Measurements from ENCODE around the gene N4BP3.

The N4BP3 gene

GRCh38 chr5:178107756-178108310 is 5.5 kb upstream of the N4BP3 start:
- no peak for DNase-seq (ENCODE audit: low read depth, low spot score)
- H3K4me3 ChIP-seq (ENCODE audit: low read depth, low read length) = no peak overlapping the region
- in situ Hi-C loops (cut with HindIII; ENCODE audit: low sequenced_read_pairs) = no loop called here
- TF ChIP-seq CTCF (IDR thresholded peaks at IDR 0.05; ENCODE audit: low read depth, low read length) = no peak

- in situ Hi-C loops (cut with HindIII; ENCODE audit: low sequenced_read_pairs) = no loop called here
Observed at GRCh38 chr5:178108446-178108845, 4.9 kb upstream of the N4BP3 start.

DNA sequence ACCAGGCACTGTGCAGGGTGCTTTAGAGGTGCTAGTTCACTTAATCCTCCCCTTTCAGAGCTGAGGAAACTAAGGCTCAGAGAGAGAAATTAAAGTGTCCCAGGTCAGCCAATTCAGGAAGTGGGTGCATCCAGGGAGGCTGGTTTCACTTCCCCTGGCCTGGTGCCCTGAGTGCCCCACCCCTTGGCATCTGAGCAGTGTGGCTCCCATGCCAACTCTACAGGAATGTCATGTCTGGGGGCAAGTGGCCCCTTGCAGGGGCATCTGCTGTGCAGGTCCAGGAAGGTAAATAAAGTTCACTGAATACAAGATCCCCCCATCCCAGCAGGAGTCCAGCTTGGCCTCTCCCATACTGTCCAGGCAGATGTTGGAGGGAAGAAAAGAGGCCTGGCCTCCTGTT is 4.4 kb upstream of the N4BP3 start:
- TF ChIP-seq CTCF (IDR thresholded peaks at IDR 0.05; ENCODE audit: low read depth, low read length) = no peak
- H3K4me3 ChIP-seq (ENCODE audit: low read depth, low read length) = no peak overlapping the region
- in situ Hi-C loops (cut with HindIII; ENCODE audit: low sequenced_read_pairs) = no loop called here
- DNase-seq (ENCODE audit: low read depth, low spot score) = no peak

More at GRCh38 chr5:178108446-178108845, 4.9 kb upstream of the N4BP3 start:
- no peak overlapping the region for H3K4me3 ChIP-seq (ENCODE audit: low read depth, low read length)
- DNase-seq (ENCODE audit: low read depth, low spot score) = no peak
- TF ChIP-seq CTCF (IDR thresholded peaks at IDR 0.05; ENCODE audit: low read depth, low read length) = no peak

- H3K4me3 ChIP-seq (ENCODE audit: low read depth, low read length) = no peak overlapping the region
- TF ChIP-seq CTCF (IDR thresholded peaks at IDR 0.05; ENCODE audit: low read depth, low read length) = no peak
- in situ Hi-C loops (cut with HindIII; ENCODE audit: low sequenced_read_pairs) = no loop called here
- DNase-seq (ENCODE audit: low read depth, low spot score) = no peak
Observed at GRCh38 chr5:178110511-178110910, 2.8 kb upstream of the N4BP3 start.

GRCh38 chr5:178111925-178112324 is 1.4 kb upstream of the N4BP3 start:
- in situ Hi-C loops (cut with HindIII; ENCODE audit: low sequenced_read_pairs) = no loop called here
- no peak for TF ChIP-seq CTCF (IDR thresholded peaks at IDR 0.05; ENCODE audit: low read depth, low read length)
- no peak for DNase-seq (ENCODE audit: low read depth, low spot score)
- H3K4me3 ChIP-seq (ENCODE audit: low read depth, low read length) = no peak overlapping the region

- in situ Hi-C loops (cut with HindIII; ENCODE audit: low sequenced_read_pairs) = no loop called here
- no peak overlapping the region for H3K4me3 ChIP-seq (ENCODE audit: low read depth, low read length)
- no peak for DNase-seq (ENCODE audit: low read depth, low spot score)
- TF ChIP-seq CTCF (IDR thresholded peaks at IDR 0.05; ENCODE audit: low read depth, low read length) = no peak
Observed at GRCh38 chr5:178112545-178112944, 787 bp upstream of the N4BP3 start.

Data from astrocyte of the spinal cord (primary cell).